GM18909 (cell line): ENCODE data around the gene KDM2A.

Source experiments
- ATAC-seq: cut with Tn5 transposase; IDR thresholded peaks from one replicate; pipeline ENCODE4 v1.9.1; 2021; ENCODE audit warnings: mild to moderate bottlenecking; ENCODE audit not compliant: unreplicated experiment, poor library complexity

KDM2A gene

GRCh38 chr11:67280788-67281551 is 161.9 kb downstream of the KDM2A start:
- ATAC-seq = no peak

GRCh38 chr11:67281552-67282150 is 162.6 kb downstream of the KDM2A start:
- ATAC-seq = no peak

DNA sequence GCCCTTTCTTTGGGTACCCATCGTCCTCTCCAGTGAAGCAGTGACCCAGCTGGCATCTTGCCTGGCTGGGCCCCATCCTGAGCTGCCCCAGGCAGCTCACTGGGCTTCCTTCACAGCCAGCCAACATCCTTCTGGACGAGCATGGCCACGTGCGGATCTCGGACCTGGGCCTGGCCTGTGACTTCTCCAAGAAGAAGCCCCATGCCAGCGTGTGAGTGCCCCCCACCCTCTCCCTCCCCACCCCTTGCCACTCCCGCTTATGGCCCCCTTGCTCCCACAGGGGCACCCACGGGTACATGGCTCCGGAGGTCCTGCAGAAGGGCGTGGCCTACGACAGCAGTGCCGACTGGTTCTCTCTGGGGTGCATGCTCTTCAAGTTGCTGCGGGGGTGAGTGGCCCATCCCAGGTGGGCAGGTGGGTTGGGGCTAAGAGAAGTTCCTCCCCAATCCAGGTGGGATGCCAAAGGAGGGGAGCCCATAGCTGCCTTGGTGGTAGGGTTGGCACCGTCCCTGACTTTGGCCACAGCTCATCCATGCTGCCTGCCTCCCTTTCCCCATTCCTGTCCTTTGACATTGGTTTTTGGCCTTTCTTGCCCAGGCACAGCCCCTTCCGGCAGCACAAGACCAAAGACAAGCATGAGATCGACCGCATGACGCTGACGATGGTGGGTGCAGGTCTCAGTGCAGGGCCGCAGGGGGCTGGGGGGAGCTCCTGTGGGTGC is 163.3 kb downstream of the KDM2A start:
- ATAC-seq = no peak

DNA sequence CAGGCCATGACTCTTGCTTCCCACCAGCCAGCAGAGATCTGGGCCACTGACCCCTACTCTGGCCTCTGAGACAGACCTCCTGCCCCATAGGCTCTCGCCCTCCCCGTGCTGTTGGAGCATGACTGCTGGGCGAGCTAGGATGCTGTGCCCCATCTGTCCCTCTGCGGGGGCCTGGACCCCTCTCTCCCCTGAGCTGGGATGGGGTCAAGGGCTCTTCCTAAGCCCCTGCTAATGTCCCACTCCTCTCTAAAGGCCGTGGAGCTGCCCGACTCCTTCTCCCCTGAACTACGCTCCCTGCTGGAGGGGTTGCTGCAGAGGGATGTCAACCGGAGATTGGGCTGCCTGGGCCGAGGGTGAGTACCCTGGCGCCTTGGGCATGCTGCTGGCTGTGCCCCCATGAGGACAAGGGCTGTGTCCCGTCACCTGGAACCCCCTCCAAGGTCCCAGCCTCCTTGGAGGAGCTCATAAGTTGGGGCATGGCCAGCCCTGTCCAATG is 163.9 kb downstream of the KDM2A start:
- ATAC-seq = no peak

DNA sequence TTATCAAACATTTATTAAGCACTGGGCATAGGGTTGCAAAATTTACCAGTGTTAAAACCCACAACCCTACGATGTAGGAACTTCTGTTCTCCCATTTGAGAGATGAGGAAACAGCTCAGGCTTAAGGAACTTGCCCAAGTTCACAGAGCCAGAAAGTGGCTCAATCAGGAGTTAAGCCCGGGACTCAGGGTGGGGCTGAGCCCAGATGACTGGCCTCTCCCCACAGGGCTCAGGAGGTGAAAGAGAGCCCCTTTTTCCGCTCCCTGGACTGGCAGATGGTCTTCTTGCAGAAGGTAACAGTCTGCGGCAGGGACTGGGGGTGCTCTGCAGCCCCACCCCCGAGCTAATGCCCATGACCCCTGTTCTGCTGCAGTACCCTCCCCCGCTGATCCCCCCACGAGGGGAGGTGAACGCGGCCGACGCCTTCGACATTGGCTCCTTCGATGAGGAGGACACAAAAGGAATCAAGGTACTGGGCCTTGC is 164.5 kb downstream of the KDM2A start:
- no peak for ATAC-seq

GRCh38 chr11:67284811-67285540 is 165.9 kb downstream of the KDM2A start:
- no peak for ATAC-seq

- no peak for ATAC-seq
These were observed 166.8 kb downstream of the KDM2A start for GRCh38 chr11:67285541-67286498.

- no peak for ATAC-seq
These were observed 167.7 kb downstream of the KDM2A start for GRCh38 chr11:67286621-67287333.

DNA sequence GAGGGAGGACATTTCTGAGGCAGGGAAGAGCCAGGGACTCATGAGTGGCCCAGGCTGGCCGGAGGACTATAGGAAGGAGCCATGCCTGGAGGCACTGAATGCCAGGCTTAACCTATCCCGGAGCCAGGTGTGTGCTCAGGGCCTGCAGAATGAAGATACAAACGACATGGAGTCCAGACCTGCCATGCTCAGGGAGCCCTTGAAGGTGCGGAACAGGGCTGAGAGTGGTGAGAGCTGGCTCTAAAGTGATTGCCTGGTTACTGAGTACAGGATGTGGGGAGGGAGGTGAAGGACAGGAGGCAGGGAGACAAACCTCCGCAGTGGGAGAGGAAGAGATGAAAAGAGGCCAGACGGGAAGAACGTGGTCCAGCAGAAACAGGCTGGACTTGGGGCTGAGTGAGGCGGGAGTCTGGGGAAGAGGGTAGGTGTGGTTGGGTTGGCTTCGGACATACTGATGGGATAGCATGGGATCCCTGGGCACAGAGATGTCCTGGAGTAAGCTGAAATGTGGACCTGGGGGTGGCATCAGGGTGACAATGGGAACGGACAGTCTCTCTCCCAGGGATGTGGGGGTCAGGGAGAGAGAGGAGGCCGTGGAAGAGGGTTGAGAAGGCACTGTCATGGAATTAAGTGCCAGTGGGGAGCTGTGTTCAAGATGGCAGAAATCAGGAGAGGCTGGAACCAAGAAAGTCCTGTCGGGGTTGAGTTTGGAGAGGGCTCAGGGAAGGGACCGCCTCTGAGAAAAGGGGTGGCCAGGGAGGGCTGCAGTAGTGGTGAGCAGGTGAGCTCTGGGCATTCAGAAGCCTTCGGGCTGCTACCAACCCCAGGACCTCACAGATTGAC is 168.5 kb downstream of the KDM2A start:
- ATAC-seq = no peak

DNA sequence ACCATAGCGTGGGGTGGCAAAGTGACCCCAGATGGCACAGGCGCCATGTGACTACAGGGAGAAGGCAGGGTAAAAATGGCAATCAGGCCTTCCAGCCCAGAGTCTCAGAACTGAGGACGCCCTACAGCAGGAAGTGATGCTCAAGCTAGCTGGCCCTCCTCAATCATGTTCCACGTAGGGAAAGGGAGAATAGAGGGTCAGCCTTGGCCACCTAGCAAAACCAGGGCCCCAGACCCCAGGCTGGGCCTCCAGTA is 169.1 kb downstream of the KDM2A start:
- peak; percentile 6 for ATAC-seq

GRCh38 chr11:67288452-67289225 is 169.6 kb downstream of the KDM2A start:
- ATAC-seq = peak; percentile 74

- ATAC-seq = no peak
These were observed 170.2 kb downstream of the KDM2A start, which contains the start of gene ANKRD13D for GRCh38 chr11:67289226-67289650. TSS of gene ANKRD13D (plus strand) at chr11:67289303. CDS start at chr11:67289461, 158 bp downstream.

DNA sequence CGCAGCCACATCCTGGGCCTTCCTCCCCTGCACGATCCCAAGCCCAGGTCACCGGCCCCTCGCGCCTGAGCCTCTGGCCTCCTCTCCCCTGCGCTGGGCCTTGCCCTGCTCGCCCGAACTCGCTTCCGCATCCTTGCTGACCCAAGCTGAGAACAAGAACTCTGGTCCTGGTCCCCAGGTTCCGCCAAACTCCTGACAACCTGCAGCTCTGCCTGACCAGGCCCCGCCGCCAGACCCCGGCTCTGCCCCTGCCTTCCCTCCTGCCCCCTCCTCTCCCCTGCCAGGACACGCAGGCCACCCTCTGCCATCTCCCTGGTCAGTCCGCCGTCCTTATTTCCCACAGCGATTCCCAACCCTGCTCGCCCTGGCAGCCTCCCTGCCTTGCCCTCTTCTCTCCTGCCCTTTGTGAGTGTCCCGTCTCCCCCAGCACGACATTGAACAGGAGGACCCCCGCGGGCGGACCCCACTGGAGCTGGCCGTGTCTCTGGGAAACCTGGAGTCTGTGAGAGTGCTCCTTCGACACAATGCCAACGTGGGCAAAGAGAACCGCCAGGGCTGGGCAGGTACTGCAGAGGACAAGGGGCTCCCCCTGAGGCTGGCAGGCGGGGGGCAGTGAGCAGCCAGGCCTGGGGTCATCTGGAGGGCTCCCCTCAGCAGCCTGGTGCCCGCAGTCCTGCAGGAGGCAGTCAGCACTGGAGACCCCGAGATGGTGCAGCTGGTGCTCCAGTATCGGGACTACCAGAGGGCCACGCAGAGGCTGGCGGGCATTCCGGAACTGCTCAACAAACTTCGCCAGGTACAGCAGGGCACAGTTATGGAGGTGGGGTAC is 170.8 kb downstream of the KDM2A start:
- no peak for ATAC-seq

- ATAC-seq = no peak
These were observed 171.7 kb downstream of the KDM2A start for GRCh38 chr11:67290801-67291200.

DNA sequence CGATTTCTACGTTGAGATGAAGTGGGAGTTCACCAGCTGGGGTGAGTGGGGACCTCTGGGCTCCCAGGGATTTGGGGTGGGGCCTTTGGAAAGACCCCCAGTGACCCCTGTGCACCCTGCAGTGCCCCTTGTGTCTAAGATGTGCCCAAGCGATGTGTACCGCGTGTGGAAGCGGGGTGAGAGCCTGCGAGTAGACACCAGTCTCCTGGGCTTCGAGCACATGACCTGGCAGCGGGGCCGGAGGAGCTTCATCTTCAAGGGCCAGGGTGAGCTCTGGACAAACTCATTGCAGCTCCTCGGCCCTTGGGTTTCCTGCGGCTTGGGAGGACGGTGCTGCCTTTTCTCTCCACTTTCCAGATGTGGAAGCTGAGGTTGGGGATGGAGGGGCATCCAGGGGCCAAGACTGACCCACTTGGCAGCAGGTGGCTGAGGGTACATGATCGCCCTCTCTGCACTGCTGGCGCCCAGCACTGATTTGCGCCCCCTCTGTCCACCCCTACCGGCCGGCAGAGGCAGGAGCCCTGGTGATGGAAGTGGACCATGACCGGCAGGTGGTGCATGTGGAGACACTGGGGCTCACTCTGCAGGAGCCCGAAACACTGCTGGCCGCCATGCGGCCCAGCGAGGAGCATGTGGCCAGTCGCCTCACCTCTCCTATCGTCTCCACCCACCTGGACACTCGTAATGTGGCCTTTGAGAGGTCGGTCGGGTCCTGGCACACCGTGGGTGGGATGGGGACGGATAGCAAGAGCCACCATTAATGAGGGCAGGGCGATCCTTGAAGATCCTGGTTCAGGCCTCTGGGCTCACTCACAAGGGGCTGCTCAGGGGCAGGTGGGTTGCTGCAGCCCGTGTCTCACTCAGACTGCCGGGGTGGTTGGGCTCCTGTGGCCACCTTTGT is 172.7 kb downstream of the KDM2A start:
- no peak for ATAC-seq
